H1 (cell line): ENCODE data around the gene WASHC2A.
"Not testable (repeated sequence)": the region's sequence is repeated elsewhere in the genome, so short reads cannot be mapped to it uniquely, and the experiment has no call there.

Source experiments
- CEBPB ChIP-seq: IDR thresholded peaks from 2 replicates; pipeline ENCODE4 v1.6.1; 2012; ENCODE audit warnings: low read depth, low read length
- CREB1 ChIP-seq: IDR thresholded peaks from 2 replicates; pipeline ENCODE4 v1.6.1; 2012; ENCODE audit warnings: inconsistent platforms
- EZH2 ChIP-seq: fragments of 200-600 bp; sonication (generic); IDR thresholded peaks from 2 replicates; pipeline ENCODE4 v1.7.1; 2012; ENCODE audit warnings: low read depth, mild to moderate bottlenecking, moderate library complexity, low read length, inconsistent platforms; ENCODE audit not compliant: severe bottlenecking
- KDM1A ChIP-seq: fragments of 200-600, 300-600 bp; sonication (generic); IDR thresholded peaks from 2 replicates; pipeline ENCODE4 v1.7.1; 2016; ENCODE audit warnings: mild to moderate bottlenecking, low read length, borderline replicate concordance
- POLR2AphosphoS5 ChIP-seq: IDR thresholded peaks from 2 replicates; pipeline ENCODE4 v1.6.1; 2011; ENCODE audit warnings: low read depth, low read length
- YY1 ChIP-seq: IDR thresholded peaks from 2 replicates; pipeline ENCODE4 v1.6.1; 2011; ENCODE audit warnings: low read depth, mild to moderate bottlenecking, low read length
- TF ChIP-seq, protein P1 (sequence below), 3 experiments: IDR thresholded peaks; 1 replicate in 2 of 3; 2 replicates in 1 of 3; pipeline versions ENCODE4 v1.5.1 to v1.6.1; 2011; ENCODE audit warnings: low read length in 3 of 3, mild to moderate bottlenecking in 3 of 3, inconsistent platforms in 2 of 3, low read depth in 1 of 3, moderate library complexity in 1 of 3; ENCODE audit not compliant: insufficient read depth in 1 of 3; ENCODE audit errors: control extremely low read depth in 1 of 3

DNA sequence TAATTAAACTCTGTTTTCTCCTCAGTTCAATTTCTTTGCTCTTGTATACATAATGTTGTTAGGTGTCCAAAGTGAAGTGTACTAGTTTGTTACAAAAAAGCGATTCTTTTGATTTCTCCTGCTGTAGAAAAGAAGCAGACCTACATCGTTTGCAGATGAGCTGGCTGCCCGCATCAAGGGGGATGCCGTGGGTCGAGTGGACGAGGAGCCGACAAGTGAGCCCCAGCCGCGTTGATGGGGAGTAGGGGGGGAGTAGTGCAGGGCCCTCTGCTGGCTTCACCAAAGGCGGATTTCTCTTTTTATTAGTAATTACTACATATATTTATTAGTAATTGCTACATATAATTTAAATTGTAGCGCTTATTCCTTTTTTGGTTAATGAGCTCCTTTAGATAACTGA is 23.6 kb downstream of the WASHC2A start:
- TF ChIP-seq KDM1A, CEBPB, EZH2, POLR2AphosphoS5, CREB1, YY1: not testable (repeated sequence)
- TF ChIP-seq, protein P1, sequence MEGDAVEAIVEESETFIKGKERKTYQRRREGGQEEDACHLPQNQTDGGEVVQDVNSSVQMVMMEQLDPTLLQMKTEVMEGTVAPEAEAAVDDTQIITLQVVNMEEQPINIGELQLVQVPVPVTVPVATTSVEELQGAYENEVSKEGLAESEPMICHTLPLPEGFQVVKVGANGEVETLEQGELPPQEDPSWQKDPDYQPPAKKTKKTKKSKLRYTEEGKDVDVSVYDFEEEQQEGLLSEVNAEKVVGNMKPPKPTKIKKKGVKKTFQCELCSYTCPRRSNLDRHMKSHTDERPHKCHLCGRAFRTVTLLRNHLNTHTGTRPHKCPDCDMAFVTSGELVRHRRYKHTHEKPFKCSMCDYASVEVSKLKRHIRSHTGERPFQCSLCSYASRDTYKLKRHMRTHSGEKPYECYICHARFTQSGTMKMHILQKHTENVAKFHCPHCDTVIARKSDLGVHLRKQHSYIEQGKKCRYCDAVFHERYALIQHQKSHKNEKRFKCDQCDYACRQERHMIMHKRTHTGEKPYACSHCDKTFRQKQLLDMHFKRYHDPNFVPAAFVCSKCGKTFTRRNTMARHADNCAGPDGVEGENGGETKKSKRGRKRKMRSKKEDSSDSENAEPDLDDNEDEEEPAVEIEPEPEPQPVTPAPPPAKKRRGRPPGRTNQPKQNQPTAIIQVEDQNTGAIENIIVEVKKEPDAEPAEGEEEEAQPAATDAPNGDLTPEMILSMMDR (IDR thresholded peaks at IDR 0.05; ENCODE audit: control extremely low read depth in 1 of 3, insufficient read depth in 1 of 3, low read depth in 1 of 3, low read length in 3 of 3) = not testable (repeated sequence)
